ENCODE results near the gene PRKRA. TPM values are rescaled to one million over a fixed set of nuclear protein-coding genes. Genes with fewer than 3 reads are reported as not detected.

Gene PRKRA
- total and polyA plus RNA-seq, 9 of the 15 experiments (the other 6 are each of a cell fraction or from before 2014, with no cell fraction given), result 14.1 to 78.1 (median 52.3) TPM

DNA sequence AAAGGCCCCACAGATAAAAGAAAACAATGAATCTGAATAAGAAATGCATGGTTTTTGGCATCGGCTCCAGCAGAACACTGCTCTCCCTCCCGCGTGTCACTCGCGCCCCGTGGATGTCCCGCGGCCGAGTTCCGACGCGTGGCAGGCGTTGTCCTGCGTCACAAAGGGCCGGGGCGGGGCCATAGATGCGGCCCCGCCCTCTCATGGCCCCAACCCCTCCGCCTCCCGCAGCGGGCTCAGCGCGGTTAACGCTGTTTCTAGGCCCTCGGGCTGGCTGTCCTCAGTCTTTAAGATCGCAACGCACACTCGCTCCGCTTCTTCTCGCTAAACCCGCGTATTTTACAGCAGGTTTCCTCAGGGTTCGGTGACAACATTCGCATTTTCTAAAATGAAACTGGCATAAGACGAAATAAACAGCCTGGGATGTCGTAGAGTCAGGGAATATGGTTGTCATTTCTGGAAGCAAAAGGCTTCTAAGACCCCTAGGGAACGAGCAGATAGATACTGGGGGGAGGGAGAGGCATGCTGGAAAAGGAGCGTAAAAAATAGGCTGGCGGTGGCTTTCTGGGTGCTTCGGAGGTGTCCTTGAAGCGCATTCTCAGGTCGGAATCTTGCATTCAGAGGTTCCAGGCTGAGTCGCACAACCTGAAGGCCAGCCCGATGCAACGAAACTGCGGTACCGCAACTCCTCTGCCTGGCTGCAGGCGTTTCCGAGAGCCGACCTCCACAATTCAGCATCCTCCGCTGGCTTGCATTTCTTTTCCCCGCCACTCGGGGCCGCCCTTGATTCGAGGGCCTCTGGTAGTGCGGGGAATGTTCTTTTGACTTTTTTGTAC is 27.7 kb upstream of the PRKRA start, which contains the start of gene FKBP7 (continued):
- TF ChIP-seq, protein P1, sequence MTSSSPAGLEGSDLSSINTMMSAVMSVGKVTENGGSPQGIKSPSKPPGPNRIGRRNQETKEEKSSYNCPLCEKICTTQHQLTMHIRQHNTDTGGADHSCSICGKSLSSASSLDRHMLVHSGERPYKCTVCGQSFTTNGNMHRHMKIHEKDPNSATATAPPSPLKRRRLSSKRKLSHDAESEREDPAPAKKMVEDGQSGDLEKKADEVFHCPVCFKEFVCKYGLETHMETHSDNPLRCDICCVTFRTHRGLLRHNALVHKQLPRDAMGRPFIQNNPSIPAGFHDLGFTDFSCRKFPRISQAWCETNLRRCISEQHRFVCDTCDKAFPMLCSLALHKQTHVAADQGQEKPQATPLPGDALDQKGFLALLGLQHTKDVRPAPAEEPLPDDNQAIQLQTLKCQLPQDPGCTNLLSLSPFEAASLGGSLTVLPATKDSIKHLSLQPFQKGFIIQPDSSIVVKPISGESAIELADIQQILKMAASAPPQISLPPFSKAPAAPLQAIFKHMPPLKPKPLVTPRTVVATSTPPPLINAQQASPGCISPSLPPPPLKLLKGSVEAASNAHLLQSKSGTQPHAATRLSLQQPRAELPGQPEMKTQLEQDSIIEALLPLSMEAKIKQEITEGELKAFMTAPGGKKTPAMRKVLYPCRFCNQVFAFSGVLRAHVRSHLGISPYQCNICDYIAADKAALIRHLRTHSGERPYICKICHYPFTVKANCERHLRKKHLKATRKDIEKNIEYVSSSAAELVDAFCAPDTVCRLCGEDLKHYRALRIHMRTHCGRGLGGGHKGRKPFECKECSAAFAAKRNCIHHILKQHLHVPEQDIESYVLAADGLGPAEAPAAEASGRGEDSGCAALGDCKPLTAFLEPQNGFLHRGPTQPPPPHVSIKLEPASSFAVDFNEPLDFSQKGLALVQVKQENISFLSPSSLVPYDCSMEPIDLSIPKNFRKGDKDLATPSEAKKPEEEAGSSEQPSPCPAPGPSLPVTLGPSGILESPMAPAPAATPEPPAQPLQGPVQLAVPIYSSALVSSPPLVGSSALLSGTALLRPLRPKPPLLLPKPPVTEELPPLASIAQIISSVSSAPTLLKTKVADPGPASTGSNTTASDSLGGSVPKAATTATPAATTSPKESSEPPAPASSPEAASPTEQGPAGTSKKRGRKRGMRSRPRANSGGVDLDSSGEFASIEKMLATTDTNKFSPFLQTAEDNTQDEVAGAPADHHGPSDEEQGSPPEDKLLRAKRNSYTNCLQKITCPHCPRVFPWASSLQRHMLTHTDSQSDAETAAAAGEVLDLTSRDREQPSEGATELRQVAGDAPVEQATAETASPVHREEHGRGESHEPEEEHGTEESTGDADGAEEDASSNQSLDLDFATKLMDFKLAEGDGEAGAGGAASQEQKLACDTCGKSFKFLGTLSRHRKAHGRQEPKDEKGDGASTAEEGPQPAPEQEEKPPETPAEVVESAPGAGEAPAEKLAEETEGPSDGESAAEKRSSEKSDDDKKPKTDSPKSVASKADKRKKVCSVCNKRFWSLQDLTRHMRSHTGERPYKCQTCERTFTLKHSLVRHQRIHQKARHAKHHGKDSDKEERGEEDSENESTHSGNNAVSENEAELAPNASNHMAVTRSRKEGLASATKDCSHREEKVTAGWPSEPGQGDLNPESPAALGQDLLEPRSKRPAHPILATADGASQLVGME (CRISPR knock-in tag; IDR thresholded peaks at IDR 0.05), result peak; percentile 74
- TF ChIP-seq, protein P2, sequence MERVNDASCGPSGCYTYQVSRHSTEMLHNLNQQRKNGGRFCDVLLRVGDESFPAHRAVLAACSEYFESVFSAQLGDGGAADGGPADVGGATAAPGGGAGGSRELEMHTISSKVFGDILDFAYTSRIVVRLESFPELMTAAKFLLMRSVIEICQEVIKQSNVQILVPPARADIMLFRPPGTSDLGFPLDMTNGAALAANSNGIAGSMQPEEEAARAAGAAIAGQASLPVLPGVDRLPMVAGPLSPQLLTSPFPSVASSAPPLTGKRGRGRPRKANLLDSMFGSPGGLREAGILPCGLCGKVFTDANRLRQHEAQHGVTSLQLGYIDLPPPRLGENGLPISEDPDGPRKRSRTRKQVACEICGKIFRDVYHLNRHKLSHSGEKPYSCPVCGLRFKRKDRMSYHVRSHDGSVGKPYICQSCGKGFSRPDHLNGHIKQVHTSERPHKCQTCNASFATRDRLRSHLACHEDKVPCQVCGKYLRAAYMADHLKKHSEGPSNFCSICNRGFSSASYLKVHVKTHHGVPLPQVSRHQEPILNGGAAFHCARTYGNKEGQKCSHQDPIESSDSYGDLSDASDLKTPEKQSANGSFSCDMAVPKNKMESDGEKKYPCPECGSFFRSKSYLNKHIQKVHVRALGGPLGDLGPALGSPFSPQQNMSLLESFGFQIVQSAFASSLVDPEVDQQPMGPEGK (CRISPR knock-in tag; IDR thresholded peaks at IDR 0.05; ENCODE audit: borderline replicate concordance), result no peak
- TF ChIP-seq, protein P3, sequence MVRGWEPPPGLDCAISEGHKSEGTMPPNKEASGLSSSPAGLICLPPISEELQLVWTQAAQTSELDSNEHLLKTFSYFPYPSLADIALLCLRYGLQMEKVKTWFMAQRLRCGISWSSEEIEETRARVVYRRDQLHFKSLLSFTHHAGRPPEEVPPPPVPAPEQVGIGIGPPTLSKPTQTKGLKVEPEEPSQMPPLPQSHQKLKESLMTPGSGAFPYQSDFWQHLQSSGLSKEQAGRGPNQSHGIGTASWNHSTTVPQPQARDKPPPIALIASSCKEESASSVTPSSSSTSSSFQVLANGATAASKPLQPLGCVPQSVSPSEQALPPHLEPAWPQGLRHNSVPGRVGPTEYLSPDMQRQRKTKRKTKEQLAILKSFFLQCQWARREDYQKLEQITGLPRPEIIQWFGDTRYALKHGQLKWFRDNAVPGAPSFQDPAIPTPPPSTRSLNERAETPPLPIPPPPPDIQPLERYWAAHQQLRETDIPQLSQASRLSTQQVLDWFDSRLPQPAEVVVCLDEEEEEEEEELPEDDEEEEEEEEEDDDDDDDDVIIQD (CRISPR knock-in tag; IDR thresholded peaks at IDR 0.05), result 0 out of 2 replicates have a peak, but pooled peaks have one; percentile 13
- TF ChIP-seq ZNF830 (CRISPR knock-in tag; IDR thresholded peaks at IDR 0.05), result no peak

Measured in K562 (cell line).